CD4-positive, alpha-beta T cell treated with Interleukin-15 for 4 hours (primary cell): ENCODE data around the gene LMOD3.

Source experiments
- DNase-seq: peaks from one replicate; pipeline ENCODE4 v3.0.0-alpha.2; 2020; ENCODE audit warnings: low spot score

The LMOD3 gene

GRCh38 chr3:69121950-69122349, 445 bp downstream of the LMOD3 start:
- DNase-seq, result no peak

DNA sequence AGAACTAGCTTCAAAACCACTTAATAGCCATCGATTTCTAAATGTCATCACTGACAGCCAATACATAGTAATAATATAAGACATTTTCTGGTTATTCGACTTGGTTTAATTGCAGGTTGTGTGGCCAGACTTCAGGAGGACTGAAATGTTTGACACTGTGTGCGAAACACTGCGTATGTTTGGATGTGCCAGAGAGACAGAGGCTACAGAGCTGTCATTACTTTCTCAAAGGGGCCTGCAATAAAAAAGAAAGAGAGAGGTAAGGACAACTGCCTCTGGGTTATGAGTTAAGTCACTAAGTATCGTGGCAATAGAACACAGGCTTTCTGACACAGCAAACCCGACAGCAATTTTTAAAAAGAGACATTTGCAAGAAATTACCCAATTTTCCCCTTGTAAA, 882 bp downstream of the LMOD3 start:
- no peak for DNase-seq

GRCh38 chr3:69120879-69121464, 1.4 kb downstream of the LMOD3 start:
- peak; percentile 92 for DNase-seq

DNA sequence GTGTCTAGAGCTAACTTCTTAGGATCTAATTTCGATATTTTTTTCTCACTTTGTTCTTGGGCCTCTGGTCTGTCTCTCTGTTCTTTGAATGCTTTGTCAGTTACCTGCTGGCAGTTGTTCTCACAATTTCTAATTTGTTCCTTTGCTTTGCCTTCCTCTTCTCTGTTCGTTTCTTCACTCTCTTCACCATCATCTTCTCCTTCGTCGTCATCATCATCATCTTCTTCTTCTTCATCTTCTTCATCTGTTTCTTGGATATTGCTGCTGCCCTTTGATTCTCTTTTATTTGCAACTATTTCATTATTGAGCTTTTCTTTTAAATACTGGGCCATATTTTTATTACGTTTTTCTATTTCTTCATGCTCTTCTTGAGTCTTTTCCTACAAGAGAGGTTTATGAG, 2.7 kb downstream of the LMOD3 start:
- DNase-seq, result no peak

GRCh38 chr3:69119138-69119537, 3.3 kb downstream of the LMOD3 start:
- no peak for DNase-seq

DNA sequence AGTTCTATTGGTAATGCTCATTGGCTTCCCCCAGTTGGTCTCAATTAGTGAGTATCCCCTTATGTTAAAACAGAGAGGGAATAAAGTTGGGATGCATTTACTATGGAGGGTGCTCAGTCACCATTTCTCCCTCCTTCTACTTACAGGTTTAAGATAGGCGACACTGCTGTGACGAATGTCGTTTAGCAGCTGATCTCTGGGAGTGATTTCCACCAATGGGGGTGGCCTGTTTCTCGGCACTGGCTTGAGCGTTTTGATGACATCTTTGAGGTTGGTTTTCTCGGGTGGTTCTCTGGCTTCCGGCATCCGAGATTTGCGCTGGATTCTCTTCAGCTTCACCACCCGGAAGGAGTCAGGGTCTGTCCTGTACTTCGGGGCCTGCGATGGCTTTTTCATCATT, 3.8 kb downstream of the LMOD3 start:
- DNase-seq, result no peak

DNA sequence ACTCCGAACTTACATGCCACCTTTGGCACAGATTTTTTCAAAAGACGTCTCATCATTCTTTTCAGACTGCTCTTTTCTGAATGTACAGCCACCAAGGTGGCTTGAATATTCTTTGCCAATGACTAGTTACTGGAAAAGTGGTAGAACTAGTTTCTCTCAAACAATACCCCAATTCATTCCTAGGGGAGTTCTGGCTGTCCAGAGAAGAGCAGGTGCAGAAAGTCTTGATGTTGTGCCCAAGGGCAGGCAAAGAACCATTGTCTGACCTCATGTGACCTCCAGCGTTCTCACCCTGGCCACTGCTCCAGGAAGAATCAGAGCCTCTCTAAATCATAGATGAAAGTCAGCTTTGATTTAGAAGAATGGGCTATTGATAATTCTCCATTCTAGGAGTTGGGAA, 5.5 kb downstream of the LMOD3 start:
- DNase-seq, result no peak

- no peak for DNase-seq
Measured at GRCh38 chr3:69116162-69116561, 6.2 kb downstream of the LMOD3 start.

GRCh38 chr3:69115731-69116130, 6.7 kb downstream of the LMOD3 start:
- no peak for DNase-seq

DNA sequence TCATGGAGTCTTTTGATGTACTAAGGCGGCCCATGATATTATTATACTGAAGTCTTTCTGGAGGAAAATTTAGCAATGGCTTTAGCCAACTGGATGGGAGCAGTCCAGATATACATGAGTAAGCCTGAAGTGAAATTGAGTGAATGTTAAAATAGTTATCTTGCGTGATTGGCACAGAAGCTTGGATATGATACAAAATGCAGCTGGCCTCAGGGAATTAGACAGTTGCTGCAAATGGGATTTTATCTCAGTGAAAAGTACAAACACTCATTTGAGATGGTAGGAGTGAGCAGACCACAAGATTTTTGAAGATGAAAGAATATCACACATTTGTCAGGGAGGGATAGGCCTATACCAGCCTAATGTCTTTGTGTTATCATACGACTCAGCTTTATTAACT, 8.9 kb downstream of the LMOD3 start:
- DNase-seq, result no peak

DNA sequence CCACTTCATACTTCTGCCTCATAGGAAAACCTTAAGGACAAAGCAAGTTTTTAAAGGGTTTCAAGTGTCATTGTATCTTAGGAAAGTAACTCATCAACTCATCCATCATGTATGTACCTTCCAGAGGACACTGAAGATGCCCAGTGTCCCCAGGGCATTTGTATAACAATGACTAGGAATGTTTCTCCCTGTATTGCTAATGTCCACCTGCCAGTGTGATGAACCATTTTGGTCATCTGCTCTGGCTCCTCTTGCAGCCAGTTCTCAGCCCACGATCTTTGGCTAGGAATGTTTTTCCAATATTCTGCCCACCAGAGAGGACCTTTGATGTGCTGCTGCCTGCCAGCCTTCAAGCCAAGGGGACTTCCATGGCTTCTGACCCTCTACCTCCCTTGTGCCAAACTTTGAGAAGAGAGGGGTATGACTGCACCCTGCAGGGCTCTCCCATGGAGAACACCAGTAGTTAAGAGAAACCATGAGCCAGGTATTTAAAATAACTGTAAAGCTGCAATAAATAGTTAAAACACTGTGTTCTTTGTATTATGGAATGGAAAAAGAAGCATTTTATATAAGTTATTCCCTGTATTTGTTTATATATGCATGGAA, 11.4 kb downstream of the LMOD3 start:
- DNase-seq, result no peak

- no peak for DNase-seq
Measured at GRCh38 chr3:69108811-69109210, 13.6 kb downstream of the LMOD3 start.

DNA sequence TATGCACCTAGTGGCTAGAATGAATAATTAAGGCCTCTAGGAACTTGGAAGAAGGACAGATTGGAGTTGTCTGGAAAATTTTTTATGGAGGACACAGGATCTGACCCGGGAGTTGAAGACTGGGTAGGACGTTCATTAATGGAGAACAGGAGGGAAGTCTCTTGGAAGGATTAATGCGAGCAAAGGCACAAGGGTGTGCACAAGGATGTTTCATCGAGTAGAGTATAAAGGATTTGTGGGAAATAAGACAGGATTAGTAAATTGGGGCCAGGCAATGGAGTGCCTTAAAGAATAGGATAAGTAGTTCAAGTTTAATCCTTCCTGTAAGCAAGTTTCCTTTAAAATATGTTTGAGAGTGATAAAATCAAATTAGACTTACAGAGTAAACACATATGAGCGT, 14.6 kb downstream of the LMOD3 start:
- no peak for DNase-seq

DNA sequence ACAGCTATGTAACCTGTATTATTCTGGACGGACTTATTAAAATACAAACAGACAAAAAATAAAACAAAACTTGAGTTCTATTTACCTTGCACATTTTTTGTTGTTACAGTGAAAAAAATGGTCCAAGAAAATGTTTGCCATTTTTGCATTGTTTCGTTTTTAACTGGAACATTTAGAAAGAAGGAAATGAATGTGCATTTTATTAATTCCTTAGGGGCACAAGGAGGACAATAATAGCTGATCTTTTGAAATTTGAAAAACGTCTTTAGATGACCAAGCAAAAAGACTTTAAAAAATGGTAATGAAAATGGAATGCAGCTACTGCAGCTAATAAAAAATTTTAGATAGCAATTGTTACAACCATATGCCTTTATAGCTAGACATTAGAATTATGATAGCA, 17.1 kb downstream of the LMOD3 start:
- no peak for DNase-seq

- DNase-seq, result no peak
Measured at GRCh38 chr3:69104586-69104985, 17.8 kb downstream of the LMOD3 start.

GRCh38 chr3:69103123-69103522, 19.3 kb downstream of the LMOD3 start:
- DNase-seq, result no peak

DNA sequence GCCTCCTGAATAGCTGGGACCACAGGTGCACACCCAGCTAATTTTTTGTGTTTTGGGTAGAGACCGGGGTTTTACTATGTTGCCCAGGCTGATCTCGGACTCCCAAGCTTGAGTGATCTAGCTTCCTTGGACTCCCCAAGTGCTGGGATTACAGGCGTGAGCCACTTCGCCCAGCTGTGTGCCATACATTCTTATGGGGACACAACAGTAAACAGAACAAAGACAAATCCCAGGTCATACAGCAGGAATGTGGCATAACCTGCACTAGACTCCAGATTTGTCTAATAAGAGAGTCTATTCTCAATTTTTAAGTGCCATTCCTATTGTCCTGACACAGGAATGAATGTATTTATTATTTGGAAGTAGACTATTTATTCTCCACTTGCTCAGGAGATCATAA, 20.0 kb downstream of the LMOD3 start:
- DNase-seq, result no peak

DNA sequence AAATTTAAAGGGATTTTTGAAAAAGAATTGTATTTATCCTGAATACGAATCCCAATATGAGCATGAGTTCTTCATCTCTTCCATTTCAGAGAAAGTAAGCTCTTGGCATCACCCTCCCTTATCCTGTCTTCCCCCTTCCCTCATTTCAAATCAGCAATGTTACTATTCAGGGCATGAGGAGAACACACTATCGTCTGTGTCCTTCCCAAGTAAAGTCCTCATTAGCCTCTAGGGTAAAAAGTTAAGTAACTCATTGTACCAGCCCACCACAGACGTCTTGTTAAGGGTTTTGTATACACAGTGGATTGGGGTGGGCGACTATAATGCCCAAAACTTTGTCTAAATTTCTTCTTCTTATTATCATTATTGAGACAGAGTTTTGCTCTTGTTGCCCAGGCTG, 22.8 kb downstream of the LMOD3 start:
- DNase-seq, result no peak

- DNase-seq, result no peak
Measured at GRCh38 chr3:69097407-69098086, 24.8 kb downstream of the LMOD3 start.

- DNase-seq, result no peak
Measured at GRCh38 chr3:69096299-69096698, 26.1 kb downstream of the LMOD3 start.

DNA sequence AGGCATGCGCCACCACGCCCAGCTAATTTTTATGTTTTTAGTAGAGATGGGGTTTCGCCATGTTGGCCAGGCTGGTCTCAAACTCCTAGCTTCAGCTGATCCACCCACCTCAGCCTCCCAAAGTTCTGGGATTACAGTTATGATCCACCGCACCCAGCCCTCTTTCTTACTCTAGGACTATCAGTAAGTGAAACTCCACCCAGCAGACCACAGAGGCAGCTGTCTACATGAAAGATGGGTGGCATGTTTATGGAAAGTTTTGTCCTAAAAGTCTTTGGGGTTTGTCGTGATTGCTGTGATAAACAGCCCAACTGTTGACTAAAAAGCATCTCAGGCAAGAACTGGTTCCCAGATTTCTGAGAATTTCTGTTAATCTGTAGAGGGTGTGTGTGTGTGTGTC, 26.8 kb downstream of the LMOD3 start:
- peak; percentile 47 for DNase-seq

DNA sequence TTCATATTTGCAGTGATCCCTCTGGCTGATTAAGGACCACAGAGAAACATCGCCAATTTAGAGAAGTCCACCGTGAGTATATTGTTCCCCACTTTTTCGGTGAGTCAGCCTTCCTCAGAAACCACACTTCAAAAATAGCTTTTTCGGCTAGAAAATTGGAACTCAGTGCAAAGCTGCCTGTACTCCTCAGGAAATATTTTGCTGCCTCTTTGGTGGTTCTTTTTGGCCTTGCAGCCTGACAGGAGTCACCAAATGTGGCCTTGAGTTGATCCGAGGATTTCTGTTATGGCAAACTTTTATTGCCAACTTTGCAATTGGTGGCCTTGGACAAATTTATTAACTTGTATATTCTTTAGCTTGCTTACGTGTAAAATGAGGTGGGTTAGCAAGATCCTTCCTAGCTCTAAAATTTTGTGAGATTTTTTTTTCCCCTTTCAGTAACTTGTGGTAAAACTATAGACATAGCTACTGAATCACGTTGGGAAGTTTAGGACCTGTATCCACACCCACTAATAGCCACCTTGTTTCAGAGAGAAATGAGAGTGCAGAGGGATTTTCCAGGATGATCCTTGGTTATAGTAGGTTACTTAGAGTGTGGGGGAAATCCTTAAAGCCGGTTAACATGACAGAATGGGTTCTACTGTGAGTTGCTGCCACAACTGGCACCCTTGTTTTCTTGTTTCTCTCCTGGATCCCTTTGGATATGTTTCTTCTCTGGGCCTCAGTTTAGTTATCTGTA, 27.8 kb downstream of the LMOD3 start:
- DNase-seq, result peak; percentile 42

DNA sequence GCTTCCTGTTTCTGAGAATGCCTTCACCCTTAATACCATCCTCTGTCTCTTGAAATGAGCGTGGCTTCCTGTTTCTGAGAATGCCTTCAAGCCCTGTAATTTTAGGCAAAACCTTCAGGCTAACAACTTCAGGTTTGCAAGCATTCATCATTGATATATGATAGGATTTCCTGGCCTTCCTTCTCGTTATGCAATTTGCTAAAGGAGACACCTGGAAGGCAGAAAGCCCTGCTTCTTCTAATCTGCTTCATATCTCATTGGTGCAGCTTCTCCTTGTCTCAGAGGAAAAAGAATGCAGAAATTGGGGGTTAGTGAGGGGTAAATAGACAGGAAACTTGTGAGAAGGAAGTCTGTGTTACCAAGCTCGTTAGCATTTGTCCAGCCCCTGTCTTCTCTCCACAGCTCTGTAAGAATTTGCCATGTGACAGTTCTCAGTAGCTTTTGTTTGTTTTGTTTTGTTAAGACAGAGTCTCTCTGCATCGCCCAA, 30.3 kb downstream of the LMOD3 start:
- peak; percentile 65 for DNase-seq
